Neuron (in vitro differentiated cells): ENCODE results near the gene RIPOR1.
"Not testable (repeated sequence)": the region's sequence is repeated elsewhere in the genome, so short reads cannot be mapped to it uniquely, and the experiment has no call there.

Source experiments
- H2AFZ ChIP-seq: one replicate; pipeline ENCODE4 v1.6.1; 2013; ENCODE audit warnings: low read depth, mild to moderate bottlenecking, inconsistent platforms, low read length, moderate library complexity
- H3K27me3 ChIP-seq: one replicate; pipeline ENCODE4 v1.6.1; 2013; ENCODE audit warnings: low read length; ENCODE audit not compliant: insufficient read depth
- H3K36me3 ChIP-seq: one replicate; pipeline ENCODE4 v1.6.1; 2013; ENCODE audit warnings: low read length; ENCODE audit not compliant: insufficient read depth
- H3K4me1 ChIP-seq: one replicate; pipeline ENCODE4 v1.6.1; 2013; ENCODE audit warnings: low read length; ENCODE audit not compliant: insufficient read depth
- H3K4me3 ChIP-seq: 2 replicates; pipeline ENCODE4 v1.5.1; 2013; ENCODE audit warnings: mild to moderate bottlenecking, low read length, moderate library complexity
- H3K9me3 ChIP-seq: one replicate; pipeline ENCODE4 v1.6.1; 2013; ENCODE audit warnings: low read length

The RIPOR1 gene

DNA sequence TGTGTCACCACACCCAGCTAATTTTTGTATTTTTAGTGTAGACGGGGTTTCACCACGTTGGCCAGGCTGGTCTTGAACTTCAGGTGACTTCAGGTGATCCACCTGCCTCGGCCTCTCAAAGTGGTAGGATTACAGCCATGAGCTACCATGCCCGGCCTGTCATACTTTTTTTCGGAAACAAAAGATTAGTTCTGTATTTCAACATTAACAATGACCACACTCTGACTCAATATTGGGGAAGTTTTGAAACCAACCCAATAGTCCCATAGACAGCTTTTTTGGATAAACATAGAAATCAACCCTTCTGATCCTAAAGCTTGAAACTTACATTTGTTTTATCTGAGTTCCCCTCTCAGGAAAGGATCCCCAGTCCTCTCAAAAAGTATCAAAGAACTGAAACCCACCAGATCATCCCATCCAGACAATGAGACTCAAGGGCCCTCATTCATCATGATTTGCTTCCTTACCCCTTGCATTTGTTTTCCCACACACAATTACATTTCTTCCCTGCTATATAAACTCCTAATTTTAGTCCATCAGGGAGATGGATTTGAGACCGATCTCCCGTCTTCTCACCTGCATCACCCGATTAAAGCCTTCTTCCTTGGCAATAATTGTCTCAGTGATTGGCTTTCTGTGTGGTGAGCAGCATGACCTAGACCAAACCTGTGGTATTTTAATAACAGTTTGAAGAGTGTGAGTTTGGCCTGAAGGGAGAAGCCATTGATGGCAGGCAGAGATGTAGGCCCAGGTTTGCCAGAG lies 38.1 kb upstream of the RIPOR1 start:
- Histone ChIP-seq H3K4me3 (no peak overlapping the region), H3K27me3 (no peaks in the 10 kb centered on the region)

DNA sequence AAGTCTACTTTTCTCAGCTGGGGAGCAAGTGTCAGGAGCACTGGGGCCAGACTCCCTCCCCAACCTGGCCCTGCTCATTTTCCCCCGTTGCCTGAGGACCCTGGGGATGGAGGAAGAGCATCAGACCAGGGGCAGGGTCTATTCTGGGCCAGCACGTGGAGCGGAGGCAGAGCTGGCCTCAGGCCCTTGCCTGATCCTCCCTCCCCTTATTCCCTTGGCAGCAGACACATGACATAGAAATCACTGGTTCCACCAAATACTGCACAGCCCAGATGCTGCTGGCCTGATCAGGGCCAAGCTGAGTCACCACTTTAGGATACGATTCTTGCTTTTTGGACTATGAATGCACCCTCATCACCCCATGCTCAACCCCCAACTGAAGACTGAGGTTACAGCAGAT lies 29.5 kb upstream of the RIPOR1 start:
- Histone ChIP-seq H3K27me3 (no peaks in the 10 kb centered on the region), H2AFZ (no peak overlapping the region), H3K4me3 (no peak overlapping the region), H3K9me3 (no peaks in the 10 kb centered on the region), H3K4me1 (no peaks in the 10 kb centered on the region), H3K36me3 (no peaks in the 10 kb centered on the region)

More for the DNA sequence above, 38.1 kb upstream of the RIPOR1 start:
- H3K36me3 ChIP-seq: peaks cover 2% of the 10 kb centered on the region
- peaks cover 2% of the 10 kb centered on the region for H3K9me3 ChIP-seq
- H2AFZ ChIP-seq: no peak overlapping the region
- H3K4me1 ChIP-seq: peaks cover 11% of the 10 kb centered on the region

DNA sequence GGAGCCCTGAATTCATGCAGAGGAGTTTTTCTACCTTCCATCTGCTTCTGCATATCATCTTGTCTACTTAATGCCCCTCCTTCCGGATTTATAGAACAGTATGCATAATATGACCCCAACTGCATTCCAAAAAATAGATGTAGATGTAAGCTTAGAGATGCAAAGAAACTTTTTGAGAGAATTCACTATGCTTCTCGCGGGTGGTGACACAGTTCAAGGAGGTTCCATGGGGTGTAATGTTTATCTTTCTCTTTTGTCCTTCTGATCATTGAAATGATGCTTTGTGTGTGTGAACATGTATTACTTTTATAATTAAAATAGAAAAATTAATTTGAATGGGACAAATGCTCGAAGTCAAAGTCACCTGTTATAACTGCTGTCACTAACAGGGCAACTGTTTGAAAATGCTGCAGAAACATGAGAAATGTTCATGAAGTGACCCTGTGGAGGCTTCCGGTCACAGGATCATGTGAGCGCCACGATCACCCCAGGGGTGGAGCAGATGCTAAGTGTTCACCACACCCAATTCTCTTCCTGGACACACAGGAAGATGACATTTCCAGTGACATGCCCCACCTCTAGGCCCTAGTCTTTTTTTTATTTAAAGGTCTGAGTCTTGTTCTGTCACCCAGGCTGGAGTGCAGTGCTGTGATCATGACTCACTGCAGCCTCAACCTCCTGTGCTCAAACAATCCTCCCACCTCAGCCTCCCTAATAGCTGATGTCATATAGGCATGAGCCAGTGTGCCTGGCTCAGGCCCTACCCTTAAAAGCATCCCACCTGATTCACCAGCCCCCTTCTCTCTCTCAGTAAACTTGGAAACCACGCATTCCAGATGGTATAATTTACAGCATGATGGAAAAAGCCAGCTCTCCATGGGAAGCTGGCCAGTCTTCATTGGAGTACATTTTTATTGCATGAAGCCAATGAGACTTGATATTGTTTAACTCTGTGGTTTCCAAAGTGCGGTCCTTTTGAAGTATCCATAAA lies 24.3 kb upstream of the RIPOR1 start:
- H3K36me3 ChIP-seq: no peaks in the 10 kb centered on the region
- H3K4me3 ChIP-seq: no peak overlapping the region
- H3K4me1 ChIP-seq: peaks cover 9% of the 10 kb centered on the region

DNA sequence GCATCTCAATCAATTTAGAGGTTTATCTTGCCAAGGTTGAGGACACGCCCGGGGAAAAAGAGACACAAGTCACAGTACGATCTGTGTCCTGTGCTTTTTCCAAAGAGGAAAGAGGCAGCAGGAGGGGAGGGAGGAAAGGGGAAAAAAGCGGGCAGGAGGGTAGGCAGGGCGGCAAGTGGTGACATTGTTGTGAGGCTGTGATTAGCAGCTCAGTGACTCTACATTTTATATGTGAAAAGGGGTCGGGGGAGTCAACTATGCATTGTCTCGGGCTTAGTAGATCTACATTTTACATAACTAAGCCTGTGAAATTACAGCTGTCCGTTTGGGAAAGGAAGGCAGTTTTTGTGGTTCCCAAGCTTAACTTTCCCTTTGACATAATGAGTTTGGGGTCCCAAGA lies 22.2 kb upstream of the RIPOR1 start:
- H2AFZ ChIP-seq: no peak overlapping the region
- no peak overlapping the region for H3K4me3 ChIP-seq
- no peaks in the 10 kb centered on the region for H3K27me3 ChIP-seq
- no peaks in the 10 kb centered on the region for H3K9me3 ChIP-seq
- H3K36me3 ChIP-seq: no peaks in the 10 kb centered on the region
- peaks cover 9% of the 10 kb centered on the region for H3K4me1 ChIP-seq

More for the DNA sequence above, 24.3 kb upstream of the RIPOR1 start:
- no peaks in the 10 kb centered on the region for H3K9me3 ChIP-seq
- no peaks in the 10 kb centered on the region for H3K27me3 ChIP-seq
- H2AFZ ChIP-seq: no peak overlapping the region

DNA sequence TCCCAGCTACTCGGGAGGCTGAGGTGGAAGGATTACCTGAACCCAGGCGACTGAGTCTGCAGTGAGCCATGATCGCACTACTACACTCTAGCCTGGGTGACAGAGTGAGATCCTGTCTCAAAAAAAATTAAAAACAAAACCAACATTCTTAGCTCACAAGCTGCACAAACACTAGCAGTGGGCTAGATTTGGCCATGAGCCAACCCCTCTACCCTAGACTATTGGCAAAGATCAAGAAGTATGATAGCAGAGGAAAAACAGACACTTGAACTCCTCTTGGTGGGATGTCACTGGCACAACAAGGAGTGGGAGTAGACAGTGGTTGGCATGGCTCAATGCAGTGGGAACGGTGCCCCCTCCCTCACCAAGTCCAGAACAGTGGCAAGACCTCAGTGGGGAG lies 19.6 kb upstream of the RIPOR1 start:
- Histone ChIP-seq H3K4me1 (peaks cover 9% of the 10 kb centered on the region), H2AFZ (no peak overlapping the region), H3K9me3 (no peaks in the 10 kb centered on the region), H3K36me3 (no peaks in the 10 kb centered on the region), H3K27me3 (no peaks in the 10 kb centered on the region), H3K4me3 (no peak overlapping the region)

DNA sequence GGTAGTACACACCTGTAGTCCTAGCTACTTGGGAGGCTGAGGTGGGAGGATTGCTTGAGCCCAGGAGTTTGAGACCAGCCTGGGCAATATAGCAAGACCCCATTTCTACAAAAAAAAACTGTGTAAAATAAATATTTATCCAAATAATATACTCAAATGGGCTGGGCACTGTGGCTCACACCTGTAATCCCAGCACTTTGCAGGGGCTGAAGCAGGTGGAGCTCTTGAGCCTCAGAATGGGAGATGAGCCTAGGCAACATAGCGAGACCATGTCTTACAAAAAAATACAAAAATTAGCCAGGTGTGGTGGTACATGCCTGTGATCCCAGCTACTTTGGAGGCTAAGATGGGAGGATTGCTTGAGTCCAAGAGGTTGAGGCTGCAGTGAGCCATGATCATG lies 14.7 kb upstream of the RIPOR1 start:
- H3K36me3 ChIP-seq, H3K4me3 ChIP-seq, H3K9me3 ChIP-seq, H3K4me1 ChIP-seq, H2AFZ ChIP-seq, H3K27me3 ChIP-seq: not testable (repeated sequence)

DNA sequence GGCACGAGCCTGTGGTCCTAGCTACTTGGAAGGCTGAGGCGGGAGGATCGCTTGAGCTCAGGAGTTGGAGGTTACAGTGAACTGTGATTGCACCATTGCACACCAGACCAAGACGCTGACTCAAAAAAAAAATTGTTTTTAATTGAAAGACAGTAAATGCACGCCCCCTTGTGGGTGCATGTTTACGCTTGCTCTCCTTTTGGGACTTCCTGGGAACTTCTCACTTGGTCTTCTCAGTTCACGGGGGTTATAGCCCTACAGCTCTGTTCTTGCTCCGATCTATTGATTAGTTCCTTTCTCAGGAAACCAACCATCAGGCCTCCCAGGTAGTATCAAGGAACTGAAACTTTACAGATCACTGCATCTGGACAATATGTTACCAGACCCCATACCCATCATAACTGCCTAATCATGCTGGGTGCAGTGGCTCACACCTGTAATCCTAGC lies 14.2 kb upstream of the RIPOR1 start:
- Histone ChIP-seq H3K9me3 (no peaks in the 10 kb centered on the region), H3K27me3 (no peaks in the 10 kb centered on the region), H2AFZ (no peak overlapping the region), H3K4me3 (no peak overlapping the region), H3K36me3 (no peaks in the 10 kb centered on the region), H3K4me1 (no peaks in the 10 kb centered on the region)

DNA sequence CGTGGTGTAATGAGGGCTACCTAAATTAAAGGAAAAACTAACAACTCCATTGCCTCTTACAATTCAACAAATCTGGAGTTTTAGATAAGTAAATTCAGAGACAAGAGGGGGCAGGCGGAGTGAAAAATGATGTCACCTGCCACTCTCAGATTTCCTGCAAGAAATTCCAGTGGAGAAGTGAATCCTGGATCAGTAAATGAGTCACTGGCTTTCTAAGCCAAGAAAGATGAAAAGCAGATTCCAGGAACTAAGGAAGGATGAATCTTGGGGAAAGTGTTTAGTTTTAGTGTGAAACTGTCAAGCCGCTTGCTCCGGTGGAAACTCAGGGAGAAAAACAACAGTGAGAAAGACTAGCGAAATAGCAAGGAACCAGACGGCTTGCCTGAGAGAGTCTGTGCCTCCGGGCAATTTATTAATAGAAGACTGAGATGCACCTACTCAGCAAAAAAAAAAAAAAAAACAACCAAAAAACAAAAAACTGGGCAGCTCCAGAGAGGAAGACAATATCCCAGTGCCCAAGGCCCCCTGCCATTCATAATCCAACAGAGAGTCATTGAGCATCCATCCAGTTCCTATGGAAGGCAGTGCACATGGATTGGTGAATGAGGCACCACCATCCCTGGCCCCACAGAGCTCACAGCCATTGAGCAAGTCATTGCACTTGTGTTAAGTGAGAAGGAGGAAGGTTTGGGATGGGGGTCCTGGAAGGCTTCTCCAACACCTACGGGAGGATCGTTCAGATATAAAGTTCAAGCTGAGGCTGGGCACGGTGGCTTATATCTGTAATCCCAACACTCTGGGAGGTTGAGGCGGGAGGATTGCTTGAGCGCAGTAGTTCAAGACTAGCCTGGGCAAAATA lies 12.1 kb upstream of the RIPOR1 start:
- no peak overlapping the region for H2AFZ ChIP-seq

DNA sequence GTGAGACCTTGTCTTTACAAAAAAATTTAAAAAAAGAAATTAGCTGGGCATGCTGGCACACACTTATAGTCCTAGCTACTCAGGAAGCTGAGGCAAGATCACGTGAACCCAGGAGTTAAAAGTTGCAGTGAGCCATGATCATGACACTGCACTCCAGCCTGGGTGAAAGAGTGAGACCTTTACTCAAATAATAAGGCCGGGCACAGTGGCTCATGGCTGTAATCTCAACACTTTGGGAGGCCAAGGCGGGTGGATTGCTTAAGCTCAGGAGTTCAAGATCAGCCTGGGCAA lies 11.5 kb upstream of the RIPOR1 start:
- Histone ChIP-seq H2AFZ (no peak overlapping the region), H3K4me1 (peaks cover 2% of the 10 kb centered on the region), H3K27me3 (no peaks in the 10 kb centered on the region), H3K4me3 (no peak overlapping the region), H3K36me3 (no peaks in the 10 kb centered on the region), H3K9me3 (no peaks in the 10 kb centered on the region)

More for the DNA sequence above, 12.1 kb upstream of the RIPOR1 start:
- H3K9me3 ChIP-seq: no peaks in the 10 kb centered on the region
- H3K4me3 ChIP-seq: no peak overlapping the region
- H3K4me1 ChIP-seq: peaks cover 2% of the 10 kb centered on the region
- no peaks in the 10 kb centered on the region for H3K27me3 ChIP-seq
- no peaks in the 10 kb centered on the region for H3K36me3 ChIP-seq

DNA sequence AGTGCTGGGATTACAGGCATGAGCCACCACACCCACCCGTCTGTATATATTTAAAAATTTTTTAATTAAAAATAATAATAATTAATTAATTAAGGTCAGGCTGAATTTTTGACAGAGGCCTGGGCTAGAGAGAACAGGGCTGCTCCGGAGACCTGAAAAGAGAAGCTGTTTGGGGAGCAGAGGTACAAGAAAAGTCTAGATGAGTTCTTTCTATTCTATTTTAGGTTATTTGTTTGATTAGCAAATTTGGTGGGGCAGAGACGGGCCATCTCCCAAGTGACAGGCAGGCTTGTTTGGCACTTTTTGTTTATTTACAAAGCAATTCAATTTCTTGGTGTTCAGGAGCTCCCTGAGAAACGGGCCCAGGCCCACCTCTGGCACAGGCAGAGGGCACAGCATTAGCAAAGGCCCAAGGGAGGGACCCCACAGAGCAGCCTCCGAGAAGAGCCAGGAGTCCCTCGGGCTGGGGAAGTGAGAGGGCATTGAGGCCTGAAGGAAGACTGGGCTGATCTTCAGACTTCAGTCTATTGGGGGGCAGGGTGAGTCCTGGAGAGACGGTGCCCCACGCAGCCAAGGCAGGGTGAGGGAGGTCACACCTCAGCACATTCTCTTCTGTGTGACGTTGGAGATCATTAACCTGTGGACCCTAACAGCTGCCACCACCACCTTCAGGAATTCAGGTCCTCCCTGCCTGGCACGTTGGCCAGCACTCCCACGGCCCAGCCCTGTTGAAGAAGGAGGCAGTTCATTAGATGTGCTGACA lies 10.8 kb upstream of the RIPOR1 start:
- H3K36me3 ChIP-seq: no peaks in the 10 kb centered on the region
- H3K27me3 ChIP-seq: no peaks in the 10 kb centered on the region
- no peaks in the 10 kb centered on the region for H3K9me3 ChIP-seq

DNA sequence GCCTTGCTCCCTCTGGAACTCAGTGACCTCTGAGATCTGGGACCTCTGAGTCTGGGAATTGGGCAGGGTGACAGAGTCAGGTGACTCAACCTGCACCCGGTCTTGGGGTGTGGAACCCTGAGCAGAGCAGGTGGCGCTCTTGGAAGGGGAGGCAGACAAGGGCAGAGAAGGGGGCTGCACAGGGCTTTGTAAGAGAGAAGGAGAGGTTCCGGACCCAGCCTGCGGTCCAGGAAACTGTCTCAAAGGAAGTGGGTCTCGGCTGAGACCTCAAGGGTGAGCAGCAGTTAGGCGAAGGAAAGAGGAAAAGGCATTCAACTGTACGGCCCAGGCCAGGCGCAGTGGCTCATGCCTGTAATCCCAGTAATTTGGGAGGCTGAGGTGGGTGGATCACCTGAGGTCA lies 10.0 kb upstream of the RIPOR1 start:
- peaks cover 2% of the 10 kb centered on the region for H3K4me1 ChIP-seq
- no peaks in the 10 kb centered on the region for H3K9me3 ChIP-seq
- H2AFZ ChIP-seq: no peak overlapping the region

More for the DNA sequence above, 10.8 kb upstream of the RIPOR1 start:
- no peak overlapping the region for H2AFZ ChIP-seq
- H3K4me1 ChIP-seq: peaks cover 2% of the 10 kb centered on the region
- H3K4me3 ChIP-seq: no peak overlapping the region

DNA sequence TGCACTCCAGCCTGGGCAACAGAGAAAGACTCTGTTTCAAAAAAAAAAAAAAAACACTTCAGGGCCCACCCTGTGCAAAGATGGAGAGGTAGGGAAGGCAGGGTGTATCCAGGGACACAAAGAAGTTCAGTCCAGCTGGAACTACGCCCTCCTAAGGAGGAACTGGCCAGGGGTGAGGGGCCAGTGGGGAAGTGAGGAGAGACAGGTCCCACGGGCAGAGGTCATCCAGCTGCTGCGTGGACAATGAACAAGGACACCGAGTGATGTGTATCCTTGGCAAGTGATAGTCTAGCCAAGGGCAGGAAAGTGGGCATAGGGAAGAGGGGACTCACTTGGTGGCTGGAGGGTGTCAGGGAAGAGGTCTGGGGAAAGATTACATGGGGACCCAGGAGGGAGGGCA lies 9.4 kb upstream of the RIPOR1 start:
- Histone ChIP-seq H3K9me3 (no peaks in the 10 kb centered on the region), H3K4me3 (no peak overlapping the region), H3K4me1 (peaks cover 2% of the 10 kb centered on the region), H3K27me3 (no peaks in the 10 kb centered on the region), H2AFZ (no peak overlapping the region), H3K36me3 (no peaks in the 10 kb centered on the region)

More for the DNA sequence above, 10.0 kb upstream of the RIPOR1 start:
- Histone ChIP-seq H3K4me3 (no peak overlapping the region), H3K27me3 (no peaks in the 10 kb centered on the region), H3K36me3 (no peaks in the 10 kb centered on the region)
